Nephron progenitor cell (in vitro differentiated cells): ENCODE measurements around the gene TROAP.

Experiments used
- DNase-seq: peaks from one replicate; pipeline ENCODE4 v3.0.0; 2021
- H3K27ac Mint-ChIP-seq: 2 replicates; pipeline ENCODE4 v1.8.0; 2021; ENCODE audit warnings: mild to moderate bottlenecking, moderate library complexity, mixed read lengths
- H3K27me3 Mint-ChIP-seq: 2 replicates; pipeline ENCODE4 v1.8.0; 2021; ENCODE audit warnings: mild to moderate bottlenecking, low read depth, mixed read lengths; ENCODE audit not compliant: poor library complexity
- H3K36me3 Mint-ChIP-seq: 2 replicates; pipeline ENCODE4 v1.8.0; 2021; ENCODE audit warnings: low read depth, mixed read lengths
- H3K4me1 Mint-ChIP-seq: 2 replicates; pipeline ENCODE4 v1.8.0; 2021; ENCODE audit warnings: mixed read lengths
- H3K4me3 Mint-ChIP-seq: 2 replicates; pipeline ENCODE4 v1.8.0; 2021; ENCODE audit warnings: mild to moderate bottlenecking, moderate library complexity, mixed read lengths
- H3K9me3 Mint-ChIP-seq: 2 replicates; pipeline ENCODE4 v1.8.0; 2021; ENCODE audit warnings: mild to moderate bottlenecking, moderate library complexity, mixed read lengths
- CTCF ChIP-seq: fragments of 200-600 bp; sonication (generic); IDR thresholded peaks from 2 replicates; pipeline ENCODE4 v1.5.0; 2021; ENCODE audit warnings: antibody characterized with exemption

The TROAP gene

DNA sequence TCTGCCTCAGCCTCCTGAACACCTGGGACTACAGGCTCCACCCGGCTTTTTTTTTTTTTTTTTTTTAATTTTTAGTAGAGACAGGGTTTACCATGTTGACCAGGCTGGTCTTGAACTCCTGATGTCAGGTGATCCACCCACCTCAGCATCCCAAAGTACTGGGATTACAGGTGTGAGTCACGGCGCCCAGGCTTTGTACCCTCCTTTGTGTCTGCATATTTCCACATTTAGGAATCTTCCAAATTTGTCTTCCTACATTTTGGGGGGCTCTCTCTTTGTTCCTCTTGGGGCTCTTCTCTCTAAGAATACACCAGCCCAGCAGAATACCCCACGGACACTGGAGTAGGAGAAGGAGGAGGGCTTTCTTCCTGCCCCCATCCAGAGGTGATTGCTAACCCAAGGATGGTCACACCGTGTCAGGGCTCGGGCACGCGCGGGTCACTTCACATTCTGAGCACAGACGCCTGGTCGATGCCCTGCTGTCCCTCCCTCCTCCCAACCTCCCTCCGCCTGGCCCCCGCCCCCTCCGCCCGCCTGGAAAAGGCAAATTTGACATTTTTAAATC lies 21.5 kb downstream of the TROAP start:
- no peak for TF ChIP-seq CTCF
- DNase-seq = no peak
- H3K4me3 Mint-ChIP-seq = peak overlapping the region; percentile 45
- H3K9me3 Mint-ChIP-seq = no peaks in the 10 kb centered on the region
- no peak overlapping the region for H3K27ac Mint-ChIP-seq
- H3K4me1 Mint-ChIP-seq = peaks cover 71% of the 10 kb centered on the region
- H3K36me3 Mint-ChIP-seq = no peaks in the 10 kb centered on the region
- peaks cover 88% of the 10 kb centered on the region for H3K27me3 Mint-ChIP-seq

DNA sequence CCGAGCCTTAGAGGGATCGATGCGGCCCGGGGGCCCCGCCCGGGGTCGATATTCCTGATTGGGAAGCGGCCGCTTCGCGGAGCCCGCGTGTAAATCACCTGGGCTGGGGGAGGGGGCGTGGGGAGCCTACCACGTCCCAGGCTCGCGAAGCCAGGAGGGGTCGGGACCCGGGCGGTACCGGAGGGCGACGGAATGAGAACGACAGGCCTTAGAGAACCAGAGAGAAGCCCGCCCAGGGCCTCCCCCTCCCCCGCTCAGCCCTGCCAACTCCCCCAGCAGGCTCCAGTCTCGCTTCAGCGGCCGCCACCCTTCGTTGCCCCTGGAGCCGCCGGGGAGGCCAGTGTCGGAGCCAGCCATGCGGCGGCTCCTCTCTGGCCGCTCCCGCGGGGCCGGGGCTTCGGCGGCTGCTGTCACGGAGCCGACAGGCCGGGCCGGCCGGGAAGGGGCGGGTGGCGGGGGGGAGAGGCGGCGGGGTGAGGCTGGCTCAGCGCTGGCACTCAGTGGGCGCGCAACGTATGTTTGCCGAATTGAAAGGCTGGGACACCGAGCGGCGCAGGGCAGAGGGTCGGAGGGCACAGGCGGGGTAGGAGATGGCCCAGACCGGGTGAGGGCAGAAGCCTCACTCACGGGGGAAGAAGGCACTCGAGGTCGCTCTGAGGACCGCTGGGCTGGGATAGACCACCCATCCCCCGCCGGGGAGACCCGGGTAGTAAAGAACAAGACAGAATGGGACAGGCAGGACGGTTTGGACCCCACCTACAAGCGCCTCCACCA lies 22.2 kb downstream of the TROAP start:
- no peaks in the 10 kb centered on the region for H3K9me3 Mint-ChIP-seq
- peaks cover 88% of the 10 kb centered on the region for H3K27me3 Mint-ChIP-seq
- peak overlapping the region; percentile 78 for H3K4me3 Mint-ChIP-seq
- H3K36me3 Mint-ChIP-seq = no peaks in the 10 kb centered on the region
- no peak for TF ChIP-seq CTCF
- no peak overlapping the region for H3K27ac Mint-ChIP-seq
- peak; percentile 88 for DNase-seq
- H3K4me1 Mint-ChIP-seq = peaks cover 64% of the 10 kb centered on the region

GRCh38 chr12:49345825-49346658 lies 23.0 kb downstream of the TROAP start:
- peaks cover 56% of the 10 kb centered on the region for H3K4me1 Mint-ChIP-seq

DNA sequence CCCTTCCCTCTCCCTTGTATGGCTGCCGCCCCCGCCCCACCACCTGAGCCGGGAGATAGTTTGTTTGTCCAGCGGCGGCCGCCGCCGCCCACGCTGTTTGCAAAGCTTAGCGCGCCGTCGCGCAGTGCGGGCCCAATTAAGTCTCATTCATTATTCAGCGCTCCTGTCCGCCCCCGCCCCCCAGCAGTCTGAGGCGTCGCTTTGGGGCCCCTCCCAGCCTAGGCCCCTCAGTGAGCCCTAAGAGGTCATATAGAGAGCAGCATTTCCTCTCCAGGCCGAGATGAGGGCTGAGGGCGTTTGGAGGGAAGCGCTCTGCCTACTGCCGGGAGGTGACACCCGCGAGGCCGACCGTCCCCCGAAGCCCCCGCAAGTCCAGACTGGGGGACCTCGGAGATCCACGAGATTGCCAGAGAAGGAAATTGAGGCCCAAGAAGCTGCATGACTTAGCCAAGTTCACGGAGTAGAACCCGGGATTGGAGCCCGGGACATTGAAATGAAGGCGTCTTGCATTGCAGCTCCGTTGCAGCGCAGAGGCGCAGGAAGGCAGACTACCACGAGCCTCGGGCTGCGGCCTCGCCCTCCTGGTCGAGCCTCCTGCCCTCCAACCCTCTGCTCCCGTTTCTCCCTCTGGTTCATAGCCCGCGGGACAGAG lies 23.7 kb downstream of the TROAP start, which contains the start of gene DNAJC22:
DNAJC22 (plus strand) TSS at position 230 of the 652 bp plus-strand sequence. CDS start 1,985 bp downstream, outside the sequence.
- Mint-ChIP-seq H3K36me3 (no peaks in the 10 kb centered on the region), H3K27me3 (peaks cover 88% of the 10 kb centered on the region), H3K9me3 (no peaks in the 10 kb centered on the region), H3K27ac (no peak within 1 kb of the TSS), H3K4me3 (peak within 1 kb of the TSS; percentile 78), H3K4me1 (peaks cover 51% of the 10 kb centered on the region)
- DNase-seq = peak; percentile 60
- TF ChIP-seq CTCF = no peak

More at GRCh38 chr12:49345825-49346658, 23.0 kb downstream of the TROAP start:
- peak; percentile 50 for DNase-seq
- Mint-ChIP-seq H3K27me3 (peaks cover 88% of the 10 kb centered on the region), H3K27ac (no peak overlapping the region), H3K4me3 (peak overlapping the region; percentile 78), H3K36me3 (no peaks in the 10 kb centered on the region), H3K9me3 (no peaks in the 10 kb centered on the region)
- TF ChIP-seq CTCF = no peak

DNA sequence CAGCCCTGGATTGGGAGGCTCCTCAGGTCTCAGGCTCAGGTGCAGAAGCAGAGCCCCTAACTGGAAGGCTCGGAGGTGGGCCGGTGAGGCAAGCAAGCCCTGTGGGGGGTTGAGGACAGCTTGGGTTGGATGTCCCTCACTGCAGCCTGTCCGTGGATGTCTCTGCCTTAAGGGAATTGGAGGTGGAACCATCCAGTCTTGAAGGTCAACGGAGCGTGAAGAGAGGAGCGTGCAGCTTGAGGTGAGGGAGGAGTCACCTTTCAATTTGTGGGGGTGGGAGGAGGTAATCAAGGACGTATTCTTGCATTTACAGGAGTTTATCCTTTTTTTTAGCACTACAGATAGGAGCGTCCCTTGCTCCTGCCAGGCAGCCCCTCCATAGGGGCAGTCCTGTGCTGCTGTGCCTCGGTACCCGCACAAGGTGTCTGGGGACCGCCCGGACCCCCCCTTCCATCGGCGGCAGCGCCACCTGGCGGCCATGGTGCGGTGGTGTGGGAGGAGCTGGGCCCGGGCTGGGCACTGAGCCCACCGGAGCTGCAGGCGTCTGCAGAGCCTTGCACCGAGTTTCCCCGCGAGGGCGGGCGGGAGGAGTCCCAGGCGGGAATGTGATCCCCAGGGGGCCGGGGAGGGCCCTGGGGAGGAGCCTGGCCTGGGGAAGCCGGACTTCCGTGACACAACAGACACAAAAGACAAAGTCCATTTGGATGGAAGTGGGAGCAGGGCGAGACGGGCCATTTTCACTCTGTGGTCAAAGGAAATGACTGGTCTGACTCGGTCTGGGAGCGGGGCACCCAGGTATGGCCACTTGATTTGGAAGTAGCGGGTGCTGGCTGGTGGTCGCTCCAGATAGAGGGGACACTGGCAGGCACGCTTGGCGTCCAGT lies 24.5 kb downstream of the TROAP start:
- H3K36me3 Mint-ChIP-seq = no peaks in the 10 kb centered on the region
- H3K4me1 Mint-ChIP-seq = peaks cover 51% of the 10 kb centered on the region
- H3K27ac Mint-ChIP-seq = no peak overlapping the region
- peak; percentile 90 for DNase-seq
- peaks cover 92% of the 10 kb centered on the region for H3K27me3 Mint-ChIP-seq
- H3K9me3 Mint-ChIP-seq = no peaks in the 10 kb centered on the region
- peak; percentile 98 for TF ChIP-seq CTCF
- peak overlapping the region; percentile 78 for H3K4me3 Mint-ChIP-seq
